Measurements from ENCODE around the gene STON2. TPM values are rescaled to one million over a fixed set of nuclear protein-coding genes. Genes with fewer than 3 reads are reported as not detected.

Gene STON2
- total and polyA plus RNA-seq, 2 of the 13 experiments (the other 11 are each of a cell fraction or from before 2014, with no cell fraction given): 2.1 to 11.0 TPM

- TF ChIP-seq NBN (conservative IDR thresholded peaks at IDR 0.05): no peak
- TF ChIP-seq ZNF878 (CRISPR knock-in tag; IDR thresholded peaks at IDR 0.05): no peak
- TF ChIP-seq SIN3B (IDR thresholded peaks at IDR 0.05; ENCODE audit: low read length): no peak
Measured at GRCh38 chr14:81366214-81366613, 33.9 kb downstream of the STON2 start (continued).

DNA sequence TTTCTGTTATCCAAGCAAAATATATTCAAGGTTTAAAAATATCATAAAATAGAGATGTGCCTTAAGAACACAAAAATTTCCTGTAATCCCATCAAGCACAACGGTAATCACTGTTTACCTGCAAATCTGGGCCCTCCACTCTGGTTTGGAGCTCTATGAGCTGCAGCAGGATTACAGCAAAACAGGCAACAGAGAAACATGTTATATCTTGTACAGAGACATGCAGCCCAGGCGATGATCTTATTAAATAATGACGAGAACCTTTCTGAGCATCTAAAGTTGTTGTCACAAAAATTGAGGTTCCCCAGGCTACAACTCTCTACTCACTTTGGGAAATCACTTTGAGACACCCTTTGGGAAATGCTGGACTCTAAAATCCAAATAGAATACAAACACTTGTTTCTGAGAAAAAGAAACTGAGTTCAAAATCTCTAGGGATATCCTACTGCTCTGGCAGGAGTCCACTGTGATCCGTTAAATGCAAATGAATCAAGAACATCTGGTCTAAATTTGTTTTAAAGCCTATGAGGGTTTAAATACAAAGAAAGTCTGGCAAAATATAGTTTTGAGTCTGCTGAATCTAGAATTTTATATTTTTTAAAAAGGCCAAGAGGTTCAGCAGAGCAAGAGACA, 36.3 kb downstream of the STON2 start:
- Histone ChIP-seq H3K27ac (ENCODE audit: extremely low read length, insufficient read depth, low read length) (no peak overlapping the region), H3K4me2 (ENCODE audit: low read depth, low read length) (no peak overlapping the region), H3K4me1 (ENCODE audit: insufficient read depth, low read length) (no peaks in the 10 kb centered on the region), H3K36me3 (replicated peaks in 1 of 2; ENCODE audit: control insufficient read depth in 1 of 2, insufficient read depth in 2 of 2, low read length in 2 of 2) (no peaks in the 10 kb centered on the region; a peak in 1 of 5 replicates), H3K79me2 (ENCODE audit: insufficient read depth, low read length) (no peaks in the 10 kb centered on the region), H2AFZ (ENCODE audit: low read length) (no peak overlapping the region), H4K20me1 (ENCODE audit: insufficient read depth, low read length) (no peaks in the 10 kb centered on the region), H3K27me3 (ENCODE audit: control insufficient read depth in 1 of 2, insufficient read depth in 2 of 2, low read length in 2 of 2) (no peaks in the 10 kb centered on the region), H3K9me3 (ENCODE audit: low read length) (no peaks in the 10 kb centered on the region), H3K9ac (ENCODE audit: insufficient read depth, low read depth, low read length) (no peak overlapping the region), H3K4me3 (replicated peaks in 1 of 3; ENCODE audit: insufficient read depth in 1 of 3, low read depth in 2 of 3, low read length in 3 of 3) (no peak overlapping the region)
- ATAC-seq (no peak), FAIRE-seq (no peak), DNase-seq (ENCODE audit: low spot score) (no peak)
- TF ChIP-seq PHF8 (CRISPR knock-in tag; IDR thresholded peaks at IDR 0.05): no peak
- no peak for TF ChIP-seq SMAD1 (CRISPR knock-in tag; IDR thresholded peaks at IDR 0.05; ENCODE audit: borderline replicate concordance, low read depth)
- no peak for TF ChIP-seq ATRX (CRISPR knock-in tag; IDR thresholded peaks at IDR 0.05; ENCODE audit: borderline replicate concordance)
- BruUV-seq (replicated peaks): no TSS peak
- POLR2A ChIA-PET: no interaction called here
- intact Hi-C loops (cut with micrococcal nuclease; ENCODE audit: unreplicated experiment) (no loop called here), in situ Hi-C loops (cut with HindIII; ENCODE audit: extremely low pct_ligation_motif_present, low pct_unique_long_range_greater_than_20kb) (no loop called here)
- 91% methylated on average over 4 of the region's 4 CpGs for WGBS (ENCODE audit: low lambda C conversion rate)
- CTCF ChIA-PET (ENCODE audit: low intra/inter-chr PET ratio, low total read pairs): no interaction called here

GRCh38 chr14:81353691-81354323, 46.3 kb downstream of the STON2 start:
- 40% methylated on average over 2 of the region's 5 CpGs for WGBS (ENCODE audit: low lambda C conversion rate)
- intact Hi-C loops (cut with micrococcal nuclease; ENCODE audit: unreplicated experiment) (no loop called here), in situ Hi-C loops (cut with HindIII; ENCODE audit: extremely low pct_ligation_motif_present, low pct_unique_long_range_greater_than_20kb) (no loop called here)
- H2AFZ ChIP-seq (ENCODE audit: low read length): no peak overlapping the region
- POLR2A ChIA-PET: no interaction called here
- H3K79me2 ChIP-seq (ENCODE audit: insufficient read depth, low read length): no peaks in the 10 kb centered on the region
- H3K9me3 ChIP-seq (ENCODE audit: low read length): no peaks in the 10 kb centered on the region; the same call in 1 of the 2 replicates
- no peak overlapping the region for H3K27ac ChIP-seq (ENCODE audit: extremely low read length, insufficient read depth, low read length)
- no peaks in the 10 kb centered on the region for H3K36me3 ChIP-seq (replicated peaks in 1 of 2; ENCODE audit: control insufficient read depth in 1 of 2, insufficient read depth in 2 of 2, low read length in 2 of 2)
- FAIRE-seq (no peak), ATAC-seq (peak; percentile 62), DNase-seq (ENCODE audit: low spot score) (no peak)
- no peak overlapping the region for H3K4me3 ChIP-seq (replicated peaks in 1 of 3; ENCODE audit: insufficient read depth in 1 of 3, low read depth in 2 of 3, low read length in 3 of 3)
- H4K20me1 ChIP-seq (ENCODE audit: insufficient read depth, low read length): no peaks in the 10 kb centered on the region
- TF ChIP-seq, protein P1, sequence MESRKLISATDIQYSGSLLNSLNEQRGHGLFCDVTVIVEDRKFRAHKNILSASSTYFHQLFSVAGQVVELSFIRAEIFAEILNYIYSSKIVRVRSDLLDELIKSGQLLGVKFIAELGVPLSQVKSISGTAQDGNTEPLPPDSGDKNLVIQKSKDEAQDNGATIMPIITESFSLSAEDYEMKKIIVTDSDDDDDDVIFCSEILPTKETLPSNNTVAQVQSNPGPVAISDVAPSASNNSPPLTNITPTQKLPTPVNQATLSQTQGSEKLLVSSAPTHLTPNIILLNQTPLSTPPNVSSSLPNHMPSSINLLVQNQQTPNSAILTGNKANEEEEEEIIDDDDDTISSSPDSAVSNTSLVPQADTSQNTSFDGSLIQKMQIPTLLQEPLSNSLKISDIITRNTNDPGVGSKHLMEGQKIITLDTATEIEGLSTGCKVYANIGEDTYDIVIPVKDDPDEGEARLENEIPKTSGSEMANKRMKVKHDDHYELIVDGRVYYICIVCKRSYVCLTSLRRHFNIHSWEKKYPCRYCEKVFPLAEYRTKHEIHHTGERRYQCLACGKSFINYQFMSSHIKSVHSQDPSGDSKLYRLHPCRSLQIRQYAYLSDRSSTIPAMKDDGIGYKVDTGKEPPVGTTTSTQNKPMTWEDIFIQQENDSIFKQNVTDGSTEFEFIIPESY (CRISPR knock-in tag; IDR thresholded peaks at IDR 0.05): 0 out of 2 replicates have a peak, but pooled peaks have one; percentile 33
- no peak for TF ChIP-seq POGZ (CRISPR knock-in tag; IDR thresholded peaks at IDR 0.05)
- no peak overlapping the region for H3K9ac ChIP-seq (ENCODE audit: insufficient read depth, low read depth, low read length)
- BruUV-seq (replicated peaks): no TSS peak
- no peaks in the 10 kb centered on the region for H3K4me1 ChIP-seq (ENCODE audit: insufficient read depth, low read length)
- no peak overlapping the region for H3K4me2 ChIP-seq (ENCODE audit: low read depth, low read length)
- CTCF ChIA-PET (ENCODE audit: low intra/inter-chr PET ratio, low total read pairs): no interaction called here
- H3K27me3 ChIP-seq (ENCODE audit: control insufficient read depth in 1 of 2, insufficient read depth in 2 of 2, low read length in 2 of 2): no peaks in the 10 kb centered on the region
